D721Med (cell line): ENCODE measurements around the gene HDAC4.

Experiments used
- DNase-seq: peaks from one replicate; pipeline ENCODE4 v3.0.0; 2011; ENCODE audit warnings: low spot score; ENCODE audit not compliant: insufficient read length
- FAIRE-seq: peaks from 2 replicates; lab custom pipeline; 2011; peaks lifted over from hg19 to GRCh38; lab: Jason Lieb, UNC
- TF ChIP-seq, protein P1 (sequence below): IDR thresholded peaks from 2 replicates; pipeline ENCODE4 v1.5.1; 2012; ENCODE audit warnings: mild to moderate bottlenecking, control low read depth; ENCODE audit not compliant: insufficient read depth; ENCODE audit errors: missing control alignments

HDAC4 gene

DNA sequence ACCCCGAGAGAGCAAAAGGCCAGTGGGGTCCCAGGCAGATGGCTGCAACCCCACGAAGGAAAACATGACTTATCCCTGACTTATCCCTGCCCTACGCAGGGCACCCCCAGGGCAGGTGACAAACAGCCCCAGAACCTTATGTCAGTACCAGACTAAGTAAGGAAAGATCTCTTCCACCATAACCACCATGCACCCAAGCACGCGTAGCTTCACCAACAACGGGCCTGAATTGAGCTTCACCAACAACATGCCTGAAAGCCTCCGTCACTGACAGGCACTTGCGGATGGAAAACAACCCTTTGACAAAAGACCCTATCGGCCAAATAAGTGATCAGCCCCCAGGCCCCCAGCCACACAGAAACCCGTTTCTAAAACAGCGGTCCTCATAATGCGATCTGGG lies 34.1 kb downstream of the HDAC4 start:
- TF ChIP-seq, protein P1, sequence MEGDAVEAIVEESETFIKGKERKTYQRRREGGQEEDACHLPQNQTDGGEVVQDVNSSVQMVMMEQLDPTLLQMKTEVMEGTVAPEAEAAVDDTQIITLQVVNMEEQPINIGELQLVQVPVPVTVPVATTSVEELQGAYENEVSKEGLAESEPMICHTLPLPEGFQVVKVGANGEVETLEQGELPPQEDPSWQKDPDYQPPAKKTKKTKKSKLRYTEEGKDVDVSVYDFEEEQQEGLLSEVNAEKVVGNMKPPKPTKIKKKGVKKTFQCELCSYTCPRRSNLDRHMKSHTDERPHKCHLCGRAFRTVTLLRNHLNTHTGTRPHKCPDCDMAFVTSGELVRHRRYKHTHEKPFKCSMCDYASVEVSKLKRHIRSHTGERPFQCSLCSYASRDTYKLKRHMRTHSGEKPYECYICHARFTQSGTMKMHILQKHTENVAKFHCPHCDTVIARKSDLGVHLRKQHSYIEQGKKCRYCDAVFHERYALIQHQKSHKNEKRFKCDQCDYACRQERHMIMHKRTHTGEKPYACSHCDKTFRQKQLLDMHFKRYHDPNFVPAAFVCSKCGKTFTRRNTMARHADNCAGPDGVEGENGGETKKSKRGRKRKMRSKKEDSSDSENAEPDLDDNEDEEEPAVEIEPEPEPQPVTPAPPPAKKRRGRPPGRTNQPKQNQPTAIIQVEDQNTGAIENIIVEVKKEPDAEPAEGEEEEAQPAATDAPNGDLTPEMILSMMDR, result no peak
- no peak for FAIRE-seq
- no peak for DNase-seq

DNA sequence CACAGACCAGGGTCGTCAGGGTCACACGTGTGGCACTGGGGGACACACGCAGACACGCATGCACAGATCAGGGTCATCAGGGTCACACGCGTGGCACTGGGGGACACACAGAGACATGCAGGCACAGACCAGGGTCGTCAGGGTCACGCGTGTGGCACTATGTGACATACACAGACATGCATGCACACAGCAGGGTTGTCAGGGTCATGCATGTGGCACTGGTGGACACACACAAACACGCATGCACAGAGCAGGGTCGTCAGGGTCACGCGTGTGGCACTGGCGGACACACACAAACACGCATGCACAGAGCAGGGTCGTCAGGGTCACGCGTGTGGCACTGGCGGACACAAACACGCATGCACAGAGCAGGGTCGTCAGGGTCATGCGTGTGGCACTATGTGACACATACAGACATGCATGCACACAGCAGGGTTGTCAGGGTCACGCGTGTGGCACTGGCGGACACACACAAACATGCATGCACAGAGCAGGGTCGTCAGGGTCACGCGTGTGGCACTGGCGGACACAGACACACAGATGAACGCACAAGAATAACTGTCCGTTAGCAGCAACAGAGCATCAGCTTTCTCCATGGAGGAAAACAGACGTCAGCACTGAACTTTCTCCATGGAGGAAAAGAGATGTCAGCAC lies 34.9 kb downstream of the HDAC4 start:
- FAIRE-seq (no peak), DNase-seq (no peak)
- TF ChIP-seq, protein P1, result no peak

DNA sequence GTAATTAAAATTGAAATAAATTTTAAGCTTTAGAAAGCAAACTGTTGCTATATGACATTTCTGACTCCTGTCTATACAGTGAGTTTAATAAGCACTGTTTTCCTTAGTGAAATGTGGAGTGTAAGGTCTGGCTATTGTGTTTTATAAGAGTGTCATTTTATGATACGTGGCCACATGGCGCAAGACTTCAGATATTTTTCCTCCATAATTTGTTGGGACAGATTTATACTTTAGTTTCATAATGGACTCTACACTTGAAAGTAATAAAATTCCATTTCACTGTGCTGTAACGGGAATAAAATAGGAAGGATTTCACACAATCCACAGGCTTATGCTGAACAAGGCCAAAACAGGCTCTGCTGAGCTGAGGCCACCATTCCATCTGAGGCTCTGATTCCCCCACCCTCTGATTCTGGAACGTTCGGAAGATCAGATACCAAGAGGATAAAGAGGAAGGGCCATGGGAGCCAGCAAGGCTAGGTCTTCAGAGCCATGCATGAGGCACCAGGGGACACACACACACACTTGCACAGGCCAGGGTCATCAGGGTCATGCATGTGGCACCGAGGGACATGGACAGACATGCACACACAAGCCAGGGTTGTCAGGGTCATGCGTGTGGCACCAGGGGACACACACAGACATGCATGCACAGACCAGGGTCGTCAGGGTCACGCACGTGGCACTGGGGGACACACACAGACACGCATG lies 35.6 kb downstream of the HDAC4 start:
- TF ChIP-seq, protein P1, result no peak
- no peak for DNase-seq
- no peak for FAIRE-seq

DNA sequence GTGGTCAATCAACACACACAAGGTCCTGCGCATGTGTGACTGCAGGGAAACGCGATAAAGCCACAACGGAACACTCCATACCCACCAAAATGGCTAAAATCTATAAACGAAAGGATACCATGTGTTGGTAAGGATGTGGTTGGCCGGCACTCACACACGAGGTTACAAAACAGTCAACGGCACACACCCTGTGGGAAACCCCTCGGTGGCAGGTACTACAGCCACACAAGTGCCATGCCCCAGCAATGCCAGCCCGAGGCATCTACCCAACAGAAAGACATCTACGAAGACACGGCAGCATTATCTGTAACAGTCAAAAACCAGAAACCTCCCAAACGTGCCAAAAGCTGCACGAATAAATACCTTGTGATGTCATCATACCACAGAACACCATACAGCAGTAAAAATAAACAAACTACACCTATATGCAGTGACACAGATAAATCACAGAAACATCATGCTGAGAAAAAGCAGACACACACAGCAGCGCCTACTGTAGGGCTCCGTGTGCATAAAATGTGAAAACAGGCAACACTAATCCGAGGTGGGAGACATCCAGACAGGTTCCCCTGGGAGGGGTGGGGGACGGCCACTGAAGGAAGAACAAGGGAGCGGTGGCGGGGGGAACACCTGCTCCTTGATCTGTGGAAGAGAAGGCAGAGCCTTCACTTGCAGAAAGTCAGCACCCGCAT lies 36.7 kb downstream of the HDAC4 start:
- TF ChIP-seq, protein P1, result no peak
- FAIRE-seq, result no peak
- DNase-seq, result no peak

DNA sequence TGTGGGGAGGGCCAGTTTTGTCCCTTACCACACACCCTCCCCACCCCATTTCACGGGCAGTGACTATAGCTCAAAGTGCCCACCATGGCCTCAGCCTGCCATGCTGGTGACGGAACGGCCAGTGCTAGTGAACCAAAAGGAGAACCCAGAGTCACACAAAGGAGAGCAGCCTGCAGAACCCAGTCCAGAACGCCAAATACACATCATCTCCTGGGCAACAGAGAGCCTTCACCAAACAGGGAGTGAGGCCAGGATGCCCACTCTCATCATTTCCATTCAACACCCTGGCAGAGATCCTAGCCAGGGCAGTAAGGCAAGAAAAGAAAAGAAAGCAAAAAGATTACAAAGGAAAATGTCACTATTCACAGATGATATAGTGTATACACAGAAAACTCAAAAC lies 38.3 kb downstream of the HDAC4 start:
- TF ChIP-seq, protein P1, result no peak
- DNase-seq, result no peak

DNA sequence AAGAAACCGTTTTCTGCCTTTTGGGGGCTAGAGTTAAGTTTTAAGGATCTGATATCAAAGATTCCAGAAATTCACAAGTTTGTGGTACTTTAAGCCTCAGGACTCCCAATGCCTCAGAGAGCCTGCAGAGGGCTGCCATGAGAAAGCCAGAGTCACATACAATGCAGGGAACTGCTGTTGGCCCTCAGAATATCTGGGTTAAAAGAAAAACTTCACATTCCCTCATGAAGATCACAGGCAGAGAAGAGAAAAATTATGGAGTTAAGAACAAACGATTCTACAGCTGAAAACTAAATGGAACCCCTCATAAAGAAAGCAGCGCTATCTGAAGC lies 39.5 kb downstream of the HDAC4 start:
- no peak for DNase-seq
- no peak for FAIRE-seq

More for the DNA sequence above, 38.3 kb downstream of the HDAC4 start:
- FAIRE-seq, result no peak

More for the DNA sequence above, 39.5 kb downstream of the HDAC4 start:
- TF ChIP-seq, protein P1, result no peak
